Fibroblast of skin of back (primary cell): Measurements from ENCODE around the gene TCF12.
"Not testable (repeated sequence)": the region's sequence is repeated elsewhere in the genome, so short reads cannot be mapped to it uniquely, and the experiment has no call there.

Source experiments
- DNase-seq: peaks from one replicate; pipeline ENCODE4 v3.0.0-alpha.2; 2013

TCF12 gene

GRCh38 chr15:56980473-56980872 lies 62.0 kb downstream of the TCF12 start:
- no peak for DNase-seq

DNA sequence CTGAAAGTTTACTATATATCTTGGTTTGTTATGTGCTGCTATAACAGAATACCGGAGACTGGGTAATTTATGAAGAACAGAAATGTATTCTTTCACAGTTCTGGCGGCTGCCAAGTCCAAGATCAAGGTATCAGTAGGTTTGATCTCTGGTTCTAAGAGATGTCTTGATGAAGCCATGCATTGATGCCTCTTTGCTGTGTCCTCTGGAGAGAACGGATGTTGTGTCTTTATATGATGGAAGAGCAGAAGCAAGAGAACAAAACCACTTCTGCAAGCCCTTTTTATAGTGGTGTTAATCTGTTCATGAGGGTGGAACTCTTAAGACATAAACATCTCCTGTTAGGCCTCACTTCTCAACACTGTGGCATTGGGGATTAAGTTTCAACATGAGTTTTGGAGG lies 62.7 kb downstream of the TCF12 start:
- no peak for DNase-seq

DNA sequence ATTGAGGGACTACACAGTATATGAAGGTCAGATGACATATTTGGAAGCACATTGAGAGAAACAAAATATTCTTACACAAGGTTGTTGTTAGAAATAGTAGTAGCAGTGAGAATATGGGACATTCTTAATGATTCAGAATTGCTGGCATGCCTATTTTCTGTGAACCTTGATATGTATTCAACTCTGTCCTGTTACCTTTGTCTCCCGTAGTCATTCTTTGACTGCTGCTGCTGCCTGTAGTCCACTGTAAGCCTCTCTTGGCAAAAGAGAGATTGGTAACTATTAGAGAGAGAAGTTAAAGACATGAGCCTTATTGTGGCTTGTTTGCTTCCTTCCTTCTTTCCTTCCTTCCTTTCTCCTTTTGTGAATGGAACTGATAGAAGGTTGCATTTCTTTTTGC lies 64.5 kb downstream of the TCF12 start:
- no peak for DNase-seq

DNA sequence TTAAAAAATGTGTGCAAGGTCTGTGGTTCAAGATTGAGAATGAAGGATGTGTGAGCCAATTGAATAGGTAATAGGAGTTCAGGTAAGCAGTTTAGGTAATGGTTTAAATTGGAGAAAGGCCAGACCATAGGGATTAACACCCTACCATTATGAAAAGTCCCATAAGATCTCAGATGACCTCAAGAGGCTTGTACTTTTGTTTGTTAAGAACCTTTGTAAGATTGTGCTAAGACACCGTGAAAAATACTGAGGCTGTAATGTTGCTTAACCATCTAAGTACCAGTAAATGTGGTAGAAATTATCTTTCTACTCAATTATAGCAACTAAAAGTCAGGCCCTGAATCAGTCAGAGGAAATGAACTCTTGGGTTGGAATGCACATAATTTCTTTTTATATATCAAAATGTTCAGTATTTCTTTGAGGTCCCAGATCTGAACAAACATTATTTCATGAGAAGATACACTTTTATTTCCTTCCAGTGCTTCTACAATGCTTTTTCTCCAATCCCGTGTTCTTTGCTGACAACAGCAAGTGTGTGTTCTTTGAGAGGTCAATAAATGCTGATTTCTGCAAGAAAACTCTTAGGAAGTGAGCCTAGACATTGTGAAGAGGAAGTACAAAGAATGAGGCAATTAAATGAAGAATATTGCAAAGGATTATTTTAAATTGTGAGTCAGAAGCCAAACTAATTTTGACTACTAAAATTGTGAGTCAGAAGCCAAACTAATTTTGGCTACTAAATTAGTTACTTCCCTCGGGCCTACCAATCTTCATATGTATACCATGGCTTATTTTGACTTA lies 66.4 kb downstream of the TCF12 start:
- DNase-seq = peak; percentile 60

DNA sequence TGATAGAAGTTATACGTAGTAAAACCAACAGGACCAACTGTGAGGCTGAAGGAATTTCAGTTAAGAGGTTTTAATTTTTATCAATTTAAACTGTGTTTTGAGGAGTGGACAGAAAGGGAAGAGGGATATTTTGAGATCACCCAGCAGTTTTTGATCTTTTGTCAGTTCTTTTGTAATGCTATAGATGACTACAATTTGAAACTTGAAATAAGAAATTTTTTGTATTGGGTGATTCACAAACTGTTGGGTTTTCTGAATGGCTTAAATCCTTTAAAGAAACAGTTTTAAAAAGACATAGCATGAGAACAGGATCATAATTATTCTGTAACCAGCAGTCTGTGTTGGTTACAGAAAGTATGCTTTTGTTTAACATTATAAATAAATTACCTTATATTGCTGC lies 67.4 kb downstream of the TCF12 start:
- DNase-seq = no peak

GRCh38 chr15:56987286-56987685 lies 68.8 kb downstream of the TCF12 start:
- DNase-seq = no peak

GRCh38 chr15:56988219-56988618 lies 69.8 kb downstream of the TCF12 start:
- DNase-seq = no peak

DNA sequence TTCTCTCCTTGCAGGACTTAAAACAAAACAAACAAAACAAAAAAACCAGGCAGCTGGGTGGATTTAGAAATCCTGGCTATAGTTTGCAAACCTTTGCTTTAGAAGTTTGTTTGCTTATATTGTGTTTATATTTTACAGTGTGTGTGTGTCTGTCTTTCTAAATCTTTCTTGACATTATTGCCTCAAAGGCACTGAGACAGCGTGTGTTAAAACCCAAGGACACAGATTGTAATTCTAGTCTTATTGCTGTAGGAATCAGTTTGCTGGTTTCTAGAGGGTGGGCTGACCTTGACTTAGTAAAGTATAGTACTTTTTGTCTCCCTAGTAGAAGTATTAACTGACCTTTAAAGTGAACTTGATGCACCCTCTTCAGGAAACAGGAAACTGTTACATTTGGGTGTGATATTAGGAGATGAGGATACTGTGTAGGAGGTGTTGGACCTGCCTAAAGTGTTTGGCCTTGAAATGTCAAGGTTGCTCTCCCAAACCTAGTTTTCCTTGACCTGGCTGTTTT lies 71.0 kb downstream of the TCF12 start:
- DNase-seq = peak; percentile 4

GRCh38 chr15:56991017-56991416 lies 72.6 kb downstream of the TCF12 start:
- no peak for DNase-seq

DNA sequence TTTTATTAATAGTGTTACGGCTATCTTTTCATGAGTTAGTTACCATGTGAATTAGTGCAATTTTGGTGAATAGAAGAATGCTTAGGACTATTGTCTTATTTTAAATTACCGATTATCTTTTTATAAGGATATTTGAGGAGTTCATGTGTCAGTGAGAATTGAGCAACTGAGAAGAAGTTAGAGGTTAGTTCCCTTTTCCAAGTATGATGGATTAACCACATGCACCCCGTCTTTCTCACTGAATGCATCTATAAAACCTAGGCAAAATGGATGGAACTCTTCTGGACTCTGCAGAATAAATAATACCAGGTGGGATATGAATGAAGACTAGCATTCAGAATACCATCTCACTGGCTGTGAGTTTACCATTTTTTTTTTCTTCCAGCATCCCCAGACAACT lies 74.3 kb downstream of the TCF12 start:
- DNase-seq = no peak

DNA sequence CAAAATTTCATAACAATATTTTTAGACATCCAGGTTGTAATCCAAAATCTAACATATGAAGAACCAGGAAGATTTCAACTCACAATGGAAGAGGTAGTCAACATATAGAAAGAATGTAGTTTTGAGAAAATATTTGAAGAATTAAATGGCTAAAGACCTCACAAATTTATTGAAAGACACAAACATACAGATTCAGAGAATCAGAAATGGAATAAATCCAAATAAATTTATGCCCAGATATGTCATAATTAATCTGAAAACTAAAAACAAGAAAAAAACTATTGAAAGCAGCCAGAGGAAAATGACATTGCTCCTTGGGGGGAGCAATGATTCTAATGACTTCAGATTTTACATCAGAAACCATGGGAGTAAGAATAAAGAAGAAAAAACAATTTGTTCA lies 75.8 kb downstream of the TCF12 start:
- DNase-seq = no peak

DNA sequence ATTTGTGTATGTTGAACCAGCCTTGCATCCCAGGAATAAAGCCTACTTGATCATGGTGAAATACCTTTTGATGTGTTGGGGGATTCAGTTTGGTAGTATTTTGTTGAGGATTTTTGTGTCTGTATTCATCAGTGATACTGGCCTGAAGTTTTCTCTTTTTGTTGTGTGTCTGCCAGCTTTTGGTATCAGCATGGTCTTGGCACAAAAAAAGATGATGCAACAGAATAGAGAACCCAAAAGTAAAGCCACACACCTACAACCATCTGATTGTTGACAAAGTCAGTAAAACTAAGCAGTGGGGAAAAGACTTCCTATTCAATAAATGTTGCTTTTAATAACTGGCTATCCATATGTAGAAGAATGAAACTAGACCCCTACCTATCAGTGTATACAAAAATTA lies 77.6 kb downstream of the TCF12 start:
- no peak for DNase-seq

GRCh38 chr15:56996746-56997470 lies 78.5 kb downstream of the TCF12 start:
- peak; percentile 49 for DNase-seq

- DNase-seq = peak; percentile 90
Measured at GRCh38 chr15:57003418-57003817, 85.0 kb downstream of the TCF12 start.

DNA sequence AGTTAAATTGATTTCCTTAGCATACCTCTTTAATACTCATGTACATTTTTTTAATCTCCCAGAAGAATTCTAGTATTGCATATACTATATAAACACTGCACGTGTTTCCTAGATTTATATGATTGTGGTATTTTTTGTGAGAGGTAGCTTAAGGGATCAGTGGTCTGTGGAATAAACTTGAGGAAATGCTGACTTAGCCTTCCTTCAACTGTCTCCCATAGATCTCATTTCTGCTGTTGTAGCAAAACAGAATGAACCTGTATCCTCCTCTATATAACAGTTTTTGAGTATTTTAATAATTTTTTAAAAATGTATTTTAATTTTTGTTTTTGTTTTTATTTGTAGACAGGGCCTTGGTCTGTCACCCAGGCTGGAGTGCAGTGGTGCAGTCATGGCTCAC lies 86.8 kb downstream of the TCF12 start:
- no peak for DNase-seq

- DNase-seq = not testable (repeated sequence)
Measured at GRCh38 chr15:57007797-57008196, 89.4 kb downstream of the TCF12 start.

DNA sequence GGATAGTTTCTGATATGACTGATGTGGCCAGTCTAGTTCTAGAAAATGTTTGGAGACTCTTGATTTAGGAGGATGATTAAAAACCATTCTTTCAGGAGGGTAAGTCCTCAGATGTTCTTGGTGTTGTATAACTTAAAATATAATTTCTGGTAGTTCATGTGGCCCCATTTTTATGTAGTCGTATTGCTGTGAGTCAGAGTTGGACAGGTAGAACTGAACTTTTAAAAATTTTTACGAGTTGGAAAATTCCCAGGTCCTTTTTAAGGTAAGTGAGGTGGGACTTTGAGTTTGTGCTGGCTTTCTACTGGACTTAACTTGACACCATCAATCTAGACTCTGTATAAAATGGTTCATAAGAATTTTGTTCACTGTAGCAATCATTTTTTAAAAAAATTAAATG lies 92.3 kb downstream of the TCF12 start:
- DNase-seq = no peak

- no peak for DNase-seq
Measured at GRCh38 chr15:57012556-57012955, 94.1 kb downstream of the TCF12 start.

GRCh38 chr15:57014896-57015295 lies 96.5 kb downstream of the TCF12 start:
- not testable (repeated sequence) for DNase-seq

DNA sequence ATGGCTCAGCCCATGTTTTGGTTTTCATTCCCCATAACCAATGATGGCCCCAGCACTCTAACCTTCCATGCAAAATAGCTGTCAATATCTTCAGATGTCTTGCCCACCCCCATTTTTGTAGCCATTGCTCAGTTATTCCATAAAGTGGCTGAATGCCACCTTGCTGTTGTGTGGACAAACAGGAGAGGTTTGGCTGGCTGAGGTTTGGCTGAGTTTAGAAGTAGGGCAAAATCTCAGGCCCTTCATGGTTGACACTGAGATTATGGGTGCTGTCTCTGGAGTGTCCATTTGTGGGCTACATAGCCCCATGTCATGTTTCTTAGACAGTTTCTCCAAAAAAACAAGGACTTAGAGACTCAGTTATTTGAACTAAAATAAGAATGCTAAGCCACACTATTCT lies 96.9 kb downstream of the TCF12 start:
- DNase-seq = no peak

- no peak for DNase-seq
Measured at GRCh38 chr15:57015897-57016296, 97.5 kb downstream of the TCF12 start.

GRCh38 chr15:57017024-57017423 lies 98.6 kb downstream of the TCF12 start:
- DNase-seq = peak; percentile 32

GRCh38 chr15:57018151-57018550 lies 99.7 kb downstream of the TCF12 start:
- no peak for DNase-seq
